ENCODE measurements around the gene ABCG4. TPM values are rescaled to one million over a fixed set of nuclear protein-coding genes. Genes with fewer than 3 reads are reported as not detected.

Gene ABCG4
- total and polyA plus RNA-seq, 2 experiments from 2014 or later = 0.58 to 1.0 TPM

DNA sequence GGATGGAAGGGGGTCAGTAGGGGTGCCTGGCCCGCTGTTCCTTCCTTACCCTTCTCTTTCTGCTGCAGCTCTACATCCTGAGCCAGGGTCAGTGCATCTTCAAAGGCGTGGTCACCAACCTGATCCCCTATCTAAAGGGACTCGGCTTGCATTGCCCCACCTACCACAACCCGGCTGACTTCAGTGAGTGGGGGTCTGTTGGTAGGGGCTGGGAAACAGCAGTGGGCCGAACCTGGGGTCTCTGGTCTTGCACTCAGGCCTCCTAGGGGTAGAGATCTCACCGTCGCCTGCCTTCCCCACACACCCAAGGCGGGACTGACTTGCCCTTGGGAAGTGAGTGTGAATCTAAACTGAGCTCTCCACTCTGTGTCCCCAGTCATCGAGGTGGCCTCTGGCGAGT is 7.6 kb downstream of the ABCG4 start:
- peaks cover 8% of the 10 kb centered on the region for H3K4me1 Mint-ChIP-seq
- no peaks in the 10 kb centered on the region; the same call in 1 of the 3 replicates for H3K36me3 Mint-ChIP-seq (ENCODE audit: low read depth)
- H3K4me2 ChIP-seq = no peak overlapping the region
- no peak overlapping the region for H3K4me3 ChIP-seq
- no peak overlapping the region for H2AFZ ChIP-seq
- H3K27ac ChIP-seq (ENCODE audit: low read depth) = no peak overlapping the region
- no peaks in the 10 kb centered on the region for H4K20me1 ChIP-seq (replicated peaks; ENCODE audit: insufficient read depth)
- TF ChIP-seq, protein P1, sequence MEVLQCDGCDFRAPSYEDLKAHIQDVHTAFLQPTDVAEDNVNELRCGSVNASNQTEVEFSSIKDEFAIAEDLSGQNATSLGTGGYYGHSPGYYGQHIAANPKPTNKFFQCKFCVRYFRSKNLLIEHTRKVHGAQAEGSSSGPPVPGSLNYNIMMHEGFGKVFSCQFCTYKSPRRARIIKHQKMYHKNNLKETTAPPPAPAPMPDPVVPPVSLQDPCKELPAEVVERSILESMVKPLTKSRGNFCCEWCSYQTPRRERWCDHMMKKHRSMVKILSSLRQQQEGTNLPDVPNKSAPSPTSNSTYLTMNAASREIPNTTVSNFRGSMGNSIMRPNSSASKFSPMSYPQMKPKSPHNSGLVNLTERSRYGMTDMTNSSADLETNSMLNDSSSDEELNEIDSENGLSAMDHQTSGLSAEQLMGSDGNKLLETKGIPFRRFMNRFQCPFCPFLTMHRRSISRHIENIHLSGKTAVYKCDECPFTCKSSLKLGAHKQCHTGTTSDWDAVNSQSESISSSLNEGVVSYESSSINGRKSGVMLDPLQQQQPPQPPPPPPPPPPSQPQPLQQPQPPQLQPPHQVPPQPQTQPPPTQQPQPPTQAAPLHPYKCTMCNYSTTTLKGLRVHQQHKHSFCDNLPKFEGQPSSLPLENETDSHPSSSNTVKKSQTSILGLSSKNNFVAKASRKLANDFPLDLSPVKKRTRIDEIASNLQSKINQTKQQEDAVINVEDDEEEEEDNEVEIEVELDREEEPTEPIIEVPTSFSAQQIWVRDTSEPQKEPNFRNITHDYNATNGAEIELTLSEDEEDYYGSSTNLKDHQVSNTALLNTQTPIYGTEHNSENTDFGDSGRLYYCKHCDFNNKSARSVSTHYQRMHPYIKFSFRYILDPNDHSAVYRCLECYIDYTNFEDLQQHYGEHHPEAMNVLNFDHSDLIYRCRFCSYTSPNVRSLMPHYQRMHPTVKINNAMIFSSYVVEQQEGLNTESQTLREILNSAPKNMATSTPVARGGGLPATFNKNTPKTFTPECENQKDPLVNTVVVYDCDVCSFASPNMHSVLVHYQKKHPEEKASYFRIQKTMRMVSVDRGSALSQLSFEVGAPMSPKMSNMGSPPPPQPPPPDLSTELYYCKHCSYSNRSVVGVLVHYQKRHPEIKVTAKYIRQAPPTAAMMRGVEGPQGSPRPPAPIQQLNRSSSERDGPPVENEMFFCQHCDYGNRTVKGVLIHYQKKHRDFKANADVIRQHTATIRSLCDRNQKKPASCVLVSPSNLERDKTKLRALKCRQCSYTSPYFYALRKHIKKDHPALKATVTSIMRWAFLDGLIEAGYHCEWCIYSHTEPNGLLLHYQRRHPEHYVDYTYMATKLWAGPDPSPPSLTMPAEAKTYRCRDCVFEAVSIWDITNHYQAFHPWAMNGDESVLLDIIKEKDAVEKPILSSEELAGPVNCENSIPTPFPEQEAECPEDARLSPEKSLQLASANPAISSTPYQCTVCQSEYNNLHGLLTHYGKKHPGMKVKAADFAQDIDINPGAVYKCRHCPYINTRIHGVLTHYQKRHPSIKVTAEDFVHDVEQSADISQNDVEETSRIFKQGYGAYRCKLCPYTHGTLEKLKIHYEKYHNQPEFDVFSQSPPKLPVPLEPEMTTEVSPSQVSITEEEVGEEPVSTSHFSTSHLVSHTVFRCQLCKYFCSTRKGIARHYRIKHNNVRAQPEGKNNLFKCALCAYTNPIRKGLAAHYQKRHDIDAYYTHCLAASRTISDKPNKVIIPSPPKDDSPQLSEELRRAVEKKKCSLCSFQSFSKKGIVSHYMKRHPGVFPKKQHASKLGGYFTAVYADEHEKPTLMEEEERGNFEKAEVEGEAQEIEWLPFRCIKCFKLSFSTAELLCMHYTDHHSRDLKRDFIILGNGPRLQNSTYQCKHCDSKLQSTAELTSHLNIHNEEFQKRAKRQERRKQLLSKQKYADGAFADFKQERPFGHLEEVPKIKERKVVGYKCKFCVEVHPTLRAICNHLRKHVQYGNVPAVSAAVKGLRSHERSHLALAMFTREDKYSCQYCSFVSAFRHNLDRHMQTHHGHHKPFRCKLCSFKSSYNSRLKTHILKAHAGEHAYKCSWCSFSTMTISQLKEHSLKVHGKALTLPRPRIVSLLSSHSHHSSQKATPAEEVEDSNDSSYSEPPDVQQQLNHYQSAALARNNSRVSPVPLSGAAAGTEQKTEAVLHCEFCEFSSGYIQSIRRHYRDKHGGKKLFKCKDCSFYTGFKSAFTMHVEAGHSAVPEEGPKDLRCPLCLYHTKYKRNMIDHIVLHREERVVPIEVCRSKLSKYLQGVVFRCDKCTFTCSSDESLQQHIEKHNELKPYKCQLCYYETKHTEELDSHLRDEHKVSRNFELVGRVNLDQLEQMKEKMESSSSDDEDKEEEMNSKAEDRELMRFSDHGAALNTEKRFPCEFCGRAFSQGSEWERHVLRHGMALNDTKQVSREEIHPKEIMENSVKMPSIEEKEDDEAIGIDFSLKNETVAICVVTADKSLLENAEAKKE (CRISPR knock-in tag; IDR thresholded peaks at IDR 0.05) = no peak
- no peak for TF ChIP-seq ZNF114 (CRISPR knock-in tag; IDR thresholded peaks at IDR 0.05)
- TF ChIP-seq EZH2phosphoT487 (IDR thresholded peaks at IDR 0.05; ENCODE audit: unreplicated experiment) = no peak
- TF ChIP-seq NANOG (IDR thresholded peaks at IDR 0.05; ENCODE audit: borderline replicate concordance) = no peak
- no peak for TF ChIP-seq JUNB (IDR thresholded peaks at IDR 0.05; ENCODE audit: unreplicated experiment)
- TF ChIP-seq EZH2 (IDR thresholded peaks at IDR 0.05; ENCODE audit: low read depth, unreplicated experiment) = no peak
- no peak for TF ChIP-seq STAT1 (IDR thresholded peaks at IDR 0.05; ENCODE audit: unreplicated experiment)
- TF ChIP-seq, protein P2, sequence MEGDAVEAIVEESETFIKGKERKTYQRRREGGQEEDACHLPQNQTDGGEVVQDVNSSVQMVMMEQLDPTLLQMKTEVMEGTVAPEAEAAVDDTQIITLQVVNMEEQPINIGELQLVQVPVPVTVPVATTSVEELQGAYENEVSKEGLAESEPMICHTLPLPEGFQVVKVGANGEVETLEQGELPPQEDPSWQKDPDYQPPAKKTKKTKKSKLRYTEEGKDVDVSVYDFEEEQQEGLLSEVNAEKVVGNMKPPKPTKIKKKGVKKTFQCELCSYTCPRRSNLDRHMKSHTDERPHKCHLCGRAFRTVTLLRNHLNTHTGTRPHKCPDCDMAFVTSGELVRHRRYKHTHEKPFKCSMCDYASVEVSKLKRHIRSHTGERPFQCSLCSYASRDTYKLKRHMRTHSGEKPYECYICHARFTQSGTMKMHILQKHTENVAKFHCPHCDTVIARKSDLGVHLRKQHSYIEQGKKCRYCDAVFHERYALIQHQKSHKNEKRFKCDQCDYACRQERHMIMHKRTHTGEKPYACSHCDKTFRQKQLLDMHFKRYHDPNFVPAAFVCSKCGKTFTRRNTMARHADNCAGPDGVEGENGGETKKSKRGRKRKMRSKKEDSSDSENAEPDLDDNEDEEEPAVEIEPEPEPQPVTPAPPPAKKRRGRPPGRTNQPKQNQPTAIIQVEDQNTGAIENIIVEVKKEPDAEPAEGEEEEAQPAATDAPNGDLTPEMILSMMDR (conservative IDR thresholded peaks at IDR 0.05; ENCODE audit: low read depth in 2 of 2) = no peak; a peak in 1 of 4 replicates
- no peak for TF ChIP-seq CREB1 (CRISPR knock-in tag; IDR thresholded peaks at IDR 0.05; ENCODE audit: low read depth)
- TF ChIP-seq, protein P3, sequence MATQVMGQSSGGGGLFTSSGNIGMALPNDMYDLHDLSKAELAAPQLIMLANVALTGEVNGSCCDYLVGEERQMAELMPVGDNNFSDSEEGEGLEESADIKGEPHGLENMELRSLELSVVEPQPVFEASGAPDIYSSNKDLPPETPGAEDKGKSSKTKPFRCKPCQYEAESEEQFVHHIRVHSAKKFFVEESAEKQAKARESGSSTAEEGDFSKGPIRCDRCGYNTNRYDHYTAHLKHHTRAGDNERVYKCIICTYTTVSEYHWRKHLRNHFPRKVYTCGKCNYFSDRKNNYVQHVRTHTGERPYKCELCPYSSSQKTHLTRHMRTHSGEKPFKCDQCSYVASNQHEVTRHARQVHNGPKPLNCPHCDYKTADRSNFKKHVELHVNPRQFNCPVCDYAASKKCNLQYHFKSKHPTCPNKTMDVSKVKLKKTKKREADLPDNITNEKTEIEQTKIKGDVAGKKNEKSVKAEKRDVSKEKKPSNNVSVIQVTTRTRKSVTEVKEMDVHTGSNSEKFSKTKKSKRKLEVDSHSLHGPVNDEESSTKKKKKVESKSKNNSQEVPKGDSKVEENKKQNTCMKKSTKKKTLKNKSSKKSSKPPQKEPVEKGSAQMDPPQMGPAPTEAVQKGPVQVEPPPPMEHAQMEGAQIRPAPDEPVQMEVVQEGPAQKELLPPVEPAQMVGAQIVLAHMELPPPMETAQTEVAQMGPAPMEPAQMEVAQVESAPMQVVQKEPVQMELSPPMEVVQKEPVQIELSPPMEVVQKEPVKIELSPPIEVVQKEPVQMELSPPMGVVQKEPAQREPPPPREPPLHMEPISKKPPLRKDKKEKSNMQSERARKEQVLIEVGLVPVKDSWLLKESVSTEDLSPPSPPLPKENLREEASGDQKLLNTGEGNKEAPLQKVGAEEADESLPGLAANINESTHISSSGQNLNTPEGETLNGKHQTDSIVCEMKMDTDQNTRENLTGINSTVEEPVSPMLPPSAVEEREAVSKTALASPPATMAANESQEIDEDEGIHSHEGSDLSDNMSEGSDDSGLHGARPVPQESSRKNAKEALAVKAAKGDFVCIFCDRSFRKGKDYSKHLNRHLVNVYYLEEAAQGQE (IDR thresholded peaks at IDR 0.05; ENCODE audit: unreplicated experiment) = no peak
- TF ChIP-seq POLR2AphosphoS5 (IDR thresholded peaks at IDR 0.05; ENCODE audit: low read depth) = no peak
- no peak for TF ChIP-seq ZNF331 (CRISPR knock-in tag; IDR thresholded peaks at IDR 0.05; ENCODE audit: low read depth)
- TF ChIP-seq, protein P4, sequence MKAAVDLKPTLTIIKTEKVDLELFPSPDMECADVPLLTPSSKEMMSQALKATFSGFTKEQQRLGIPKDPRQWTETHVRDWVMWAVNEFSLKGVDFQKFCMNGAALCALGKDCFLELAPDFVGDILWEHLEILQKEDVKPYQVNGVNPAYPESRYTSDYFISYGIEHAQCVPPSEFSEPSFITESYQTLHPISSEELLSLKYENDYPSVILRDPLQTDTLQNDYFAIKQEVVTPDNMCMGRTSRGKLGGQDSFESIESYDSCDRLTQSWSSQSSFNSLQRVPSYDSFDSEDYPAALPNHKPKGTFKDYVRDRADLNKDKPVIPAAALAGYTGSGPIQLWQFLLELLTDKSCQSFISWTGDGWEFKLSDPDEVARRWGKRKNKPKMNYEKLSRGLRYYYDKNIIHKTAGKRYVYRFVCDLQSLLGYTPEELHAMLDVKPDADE (IDR thresholded peaks at IDR 0.05) = no peak
- H3K79me2 ChIP-seq (replicated peaks; ENCODE audit: insufficient read depth) = no peaks in the 10 kb centered on the region
- no peaks in the 10 kb centered on the region for H3K9me2 ChIP-seq (ENCODE audit: insufficient read depth)
- peaks cover 17% of the 10 kb centered on the region for H3K27me3 Mint-ChIP-seq (ENCODE audit: insufficient read depth, low read depth, poor library complexity)
- H3K36me3 ChIP-seq (ENCODE audit: insufficient read depth) = no peaks in the 10 kb centered on the region
- ATAC-seq (no peak), DNase-seq (ENCODE audit: low spot score) (no peak)
- no peak overlapping the region for H3K27ac Mint-ChIP-seq
- no peaks in the 10 kb centered on the region for H3K9me3 Mint-ChIP-seq
- no peaks in the 10 kb centered on the region for H3K4me1 ChIP-seq (ENCODE audit: insufficient read depth)
- H3K27me3 ChIP-seq (ENCODE audit: insufficient read depth) = peaks cover 3% of the 10 kb centered on the region
- H3F3A ChIP-seq (replicated peaks; ENCODE audit: low read depth) = 0 out of 2 replicates have a peak, but pooled peaks cover 5% of the 10 kb centered on the region
- H3K4me3 Mint-ChIP-seq = no peak overlapping the region

All from GM23338 (cell line).